ENCODE data around the gene CACNA2D3. TPM values are rescaled to one million over a fixed set of nuclear protein-coding genes. Genes with fewer than 3 reads are reported as not detected.

The CACNA2D3 gene
- total RNA-seq, 1 experiment from 2014 or later = 0.91 TPM

DNA sequence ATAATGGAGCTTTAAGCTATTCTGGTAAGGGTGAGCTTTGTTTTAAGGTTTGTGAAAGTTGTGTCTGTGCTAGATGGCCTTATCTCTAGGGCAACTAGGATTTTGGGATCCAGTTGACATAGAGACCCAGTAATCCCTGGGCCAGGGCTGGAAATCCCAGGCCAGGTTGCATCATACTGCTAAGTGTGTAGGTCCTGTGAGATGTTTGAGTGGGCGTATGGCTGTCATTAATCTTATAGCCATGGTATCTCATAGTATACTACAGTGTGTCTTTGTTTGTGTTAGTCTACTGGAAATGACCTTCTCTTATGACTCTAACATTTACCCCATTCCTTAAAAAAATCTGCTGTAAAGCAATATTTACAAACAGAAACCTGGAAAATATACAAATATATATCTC is 151.4 kb downstream of the CACNA2D3 start:
- DNase-seq (ENCODE audit: low read depth) = no peak

DNA sequence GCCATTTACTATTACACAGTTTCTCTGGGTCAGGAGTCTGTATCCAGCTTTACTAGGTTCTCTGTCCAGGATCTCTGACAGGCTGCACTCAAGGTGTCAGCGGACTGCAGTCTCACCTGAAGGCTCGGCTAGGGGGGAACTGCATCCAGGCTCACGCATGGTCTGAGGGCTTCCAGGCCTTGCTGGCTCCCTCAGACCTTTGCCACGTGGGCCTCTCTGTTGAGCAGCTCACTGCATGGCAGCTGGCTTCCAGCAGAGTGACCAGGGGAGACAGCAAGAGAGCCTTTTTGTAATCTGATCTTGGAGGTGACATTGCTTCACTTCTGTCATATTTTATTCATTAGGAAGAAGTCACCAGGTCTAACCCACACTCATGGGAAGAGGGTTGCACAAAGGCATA is 152.3 kb downstream of the CACNA2D3 start:
- no peak for DNase-seq (ENCODE audit: low read depth)

- DNase-seq (ENCODE audit: low read depth) = peak; percentile 71
These were observed 156.7 kb downstream of the CACNA2D3 start for GRCh38 chr3:54279005-54279583.

GRCh38 chr3:54283470-54283869 is 161.1 kb downstream of the CACNA2D3 start:
- peak; percentile 15 for DNase-seq (ENCODE audit: low read depth)

DNA sequence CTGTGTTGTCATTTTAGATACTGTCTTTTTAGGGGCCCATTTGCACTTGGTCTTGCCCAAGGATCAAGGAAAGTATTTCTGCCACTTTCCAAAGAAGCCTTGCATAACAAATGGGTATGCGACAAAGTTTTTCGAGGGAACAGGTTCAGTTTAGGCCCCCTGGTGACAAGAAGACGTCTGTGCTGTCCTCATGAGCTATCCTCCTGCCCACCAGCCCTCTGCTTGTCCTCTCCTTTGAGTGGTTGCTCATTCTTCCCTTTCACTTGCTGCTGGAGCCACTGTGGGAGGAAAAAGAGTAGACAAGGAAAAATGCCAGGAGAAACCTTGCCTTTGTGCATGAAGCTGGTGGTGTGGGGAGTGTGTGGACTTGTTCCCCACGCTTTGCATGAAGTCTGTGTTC is 171.9 kb downstream of the CACNA2D3 start:
- no peak for DNase-seq (ENCODE audit: low read depth)

- DNase-seq (ENCODE audit: low read depth) = no peak
These were observed 174.2 kb downstream of the CACNA2D3 start for GRCh38 chr3:54296531-54296930.

GRCh38 chr3:54299169-54299935 is 177.0 kb downstream of the CACNA2D3 start:
- DNase-seq (ENCODE audit: low read depth) = no peak

GRCh38 chr3:54303517-54304375 is 181.4 kb downstream of the CACNA2D3 start:
- no peak for DNase-seq (ENCODE audit: low read depth)

DNA sequence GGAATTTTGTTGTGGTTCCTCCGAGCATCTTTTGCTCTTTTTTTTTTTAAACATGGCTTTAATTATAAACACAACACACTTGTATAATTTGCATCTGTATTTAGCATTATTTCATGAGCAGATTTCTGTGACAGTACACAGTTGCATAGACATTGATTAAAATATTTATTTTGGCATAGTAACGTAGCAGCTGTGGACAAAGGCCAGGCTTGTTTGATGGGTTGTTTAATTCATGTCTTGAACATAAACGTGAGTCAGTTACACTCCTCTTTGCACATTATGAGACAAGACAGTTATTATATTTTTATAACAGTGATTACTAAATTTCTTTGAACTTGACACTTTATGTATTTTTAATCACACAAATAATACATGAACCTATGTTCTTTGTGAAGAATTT is 182.5 kb downstream of the CACNA2D3 start:
- DNase-seq (ENCODE audit: low read depth) = no peak

DNA sequence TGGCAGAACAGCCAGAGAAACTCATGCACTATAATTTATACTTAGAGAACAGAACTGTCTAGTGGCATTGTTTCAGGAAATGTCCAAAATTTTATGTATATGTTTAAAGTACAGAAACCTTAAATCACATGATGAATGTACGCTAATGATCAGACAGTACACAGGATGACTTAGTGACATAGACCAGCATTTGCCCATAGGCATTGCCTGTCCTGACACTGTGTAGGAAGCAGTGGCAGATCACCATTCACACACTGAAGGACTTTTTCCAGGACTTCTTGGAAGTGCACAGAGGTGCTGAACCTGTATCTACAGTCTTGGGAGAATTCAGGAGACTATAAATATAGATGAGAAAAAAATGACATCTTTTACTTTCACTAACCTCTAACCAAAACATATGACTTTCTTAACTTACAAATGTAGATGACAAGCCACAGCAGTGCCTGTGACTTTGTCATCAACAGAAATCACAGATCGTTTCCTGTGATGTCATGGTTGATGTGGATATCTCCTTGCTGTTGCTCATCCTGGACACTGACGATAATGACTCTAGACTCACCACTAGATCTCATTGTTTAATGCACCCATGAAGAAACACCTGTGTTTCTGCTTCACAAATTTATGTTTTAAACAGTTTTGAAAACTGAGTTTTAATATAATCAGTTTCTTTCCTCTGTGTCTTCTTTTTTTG is 183.2 kb downstream of the CACNA2D3 start:
- no peak for DNase-seq (ENCODE audit: low read depth)

DNA sequence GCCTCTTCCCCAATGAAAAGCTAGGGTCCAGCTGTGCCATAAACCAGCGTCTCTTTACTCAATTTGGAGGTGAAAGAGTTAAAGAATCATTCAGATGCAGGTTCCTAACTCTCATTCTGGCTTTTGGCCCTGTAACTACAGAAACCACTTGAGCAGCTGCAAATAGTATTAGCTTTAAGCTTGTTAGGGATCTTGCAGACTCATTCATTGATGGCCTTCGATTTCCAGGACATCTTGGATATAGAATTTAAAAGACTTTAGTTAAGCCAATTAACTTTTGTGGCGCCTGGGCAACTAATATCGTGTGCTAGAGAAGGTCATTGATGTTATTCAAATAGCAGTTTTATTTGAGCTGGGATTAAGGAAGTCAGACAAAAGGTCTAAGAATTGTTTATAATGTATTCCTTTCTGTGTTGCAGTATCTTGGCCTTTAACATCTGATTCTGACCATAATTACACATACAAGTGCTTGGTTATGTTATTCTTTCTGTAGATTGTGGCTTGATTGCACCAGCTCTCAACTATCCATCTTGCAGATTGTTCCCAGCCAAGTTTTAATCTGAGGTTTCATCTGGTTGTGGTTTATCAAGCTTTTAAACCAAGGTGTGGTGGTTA is 185.3 kb downstream of the CACNA2D3 start:
- peak; percentile 21 for DNase-seq (ENCODE audit: low read depth)

DNA sequence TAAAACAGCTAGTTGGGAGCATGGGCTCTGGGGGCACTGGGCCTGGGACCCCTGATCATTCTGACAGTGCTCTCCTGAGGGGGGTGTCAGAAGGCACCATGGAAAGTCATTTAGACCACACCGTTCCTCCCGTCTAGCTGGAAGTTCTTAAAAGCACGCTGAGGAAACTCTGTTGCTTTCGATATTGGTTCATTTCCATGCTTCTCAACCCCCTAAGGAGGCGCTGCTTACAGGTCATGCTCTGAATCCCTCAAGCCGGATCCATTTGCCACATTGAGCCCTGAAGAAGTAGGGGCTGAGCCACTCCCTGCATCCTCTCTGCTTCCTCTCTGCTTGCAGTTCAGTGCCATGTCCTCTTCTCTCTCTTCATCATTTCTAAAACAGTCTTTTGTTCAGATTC is 187.2 kb downstream of the CACNA2D3 start:
- DNase-seq (ENCODE audit: low read depth) = no peak

DNA sequence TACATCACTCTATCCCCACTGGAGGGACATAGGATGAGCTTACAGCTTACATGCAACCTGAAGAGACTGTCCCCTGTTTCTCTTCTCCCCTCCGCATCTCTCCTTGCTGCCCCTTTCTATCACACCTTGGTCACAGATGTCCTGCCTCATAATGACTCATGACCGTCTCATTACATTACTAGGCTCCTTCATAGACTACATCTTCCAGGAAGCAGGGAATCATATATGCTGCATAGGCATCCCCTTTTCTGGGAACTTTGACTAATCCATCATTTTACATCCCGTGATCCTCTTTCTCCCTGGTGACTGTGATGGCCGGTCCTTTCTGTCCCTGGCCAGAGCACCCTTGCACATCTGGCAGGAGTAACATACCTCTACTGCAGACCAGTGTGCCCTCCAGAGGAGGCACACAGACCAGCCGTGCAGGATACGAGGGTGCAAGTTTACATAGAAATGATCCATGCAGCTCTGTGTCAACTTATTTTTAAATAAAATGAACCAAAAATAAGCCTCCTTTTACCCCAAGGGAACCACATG is 188.9 kb downstream of the CACNA2D3 start:
- DNase-seq (ENCODE audit: low read depth) = no peak

- DNase-seq (ENCODE audit: low read depth) = no peak
These were observed 190.0 kb downstream of the CACNA2D3 start for GRCh38 chr3:54312156-54312899.

DNA sequence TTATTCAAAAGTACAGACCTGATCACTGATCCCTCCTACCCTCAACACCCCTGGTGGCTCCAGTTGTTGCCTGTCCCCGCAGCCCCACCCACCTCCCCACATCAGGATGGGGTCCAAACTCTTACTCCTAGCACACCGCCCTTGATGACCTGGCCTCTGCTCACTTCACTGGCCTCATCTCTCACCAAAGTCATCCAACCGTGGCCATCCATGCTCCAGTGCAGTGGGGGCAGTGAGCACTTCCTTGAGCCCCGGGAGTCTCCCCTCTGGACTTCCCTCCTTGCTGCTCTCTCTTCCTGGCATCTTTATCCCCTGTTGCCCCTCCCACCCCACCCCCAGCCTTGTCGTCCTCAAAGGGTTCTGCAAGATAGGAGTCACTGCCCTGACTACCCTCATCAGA is 191.1 kb downstream of the CACNA2D3 start:
- DNase-seq (ENCODE audit: low read depth) = no peak

DNA sequence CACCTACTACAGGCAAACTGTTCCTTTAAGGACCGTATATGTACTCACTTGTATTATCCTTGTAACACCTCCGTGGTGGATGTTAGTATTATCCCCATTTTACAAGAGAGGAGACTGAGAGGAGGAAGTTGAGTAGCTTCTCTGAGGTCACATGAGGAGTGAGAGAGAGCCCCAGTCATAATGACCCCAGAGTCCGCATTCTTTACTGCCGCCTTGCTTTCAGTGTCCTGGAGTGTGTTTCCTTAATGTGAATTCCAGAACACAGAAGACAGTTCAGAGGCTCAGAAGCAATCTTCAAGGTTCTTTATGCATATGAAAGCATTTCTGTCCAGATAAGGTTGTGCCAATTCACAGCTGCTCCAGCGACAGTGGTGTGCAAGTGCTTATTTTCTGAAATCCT is 199.2 kb downstream of the CACNA2D3 start:
- no peak for DNase-seq (ENCODE audit: low read depth)

DNA sequence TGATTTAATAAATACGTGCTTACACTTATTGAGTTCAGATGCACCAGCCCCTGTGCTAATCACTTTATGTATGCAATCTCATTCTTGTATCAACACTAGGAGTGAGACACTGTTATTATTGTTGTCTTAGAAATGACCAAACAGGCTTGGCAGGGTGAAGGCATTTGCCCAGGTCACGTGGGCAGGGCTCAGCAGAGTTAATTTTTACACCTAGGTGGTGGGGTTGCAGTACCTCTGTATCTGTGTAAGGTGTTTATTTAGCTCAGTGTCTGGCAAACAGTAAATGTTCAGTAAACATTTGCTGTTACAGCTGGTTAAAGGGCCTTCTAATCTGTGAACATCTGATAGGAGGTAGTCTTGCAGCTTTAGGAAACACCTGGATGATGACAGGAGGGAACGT is 200.0 kb downstream of the CACNA2D3 start:
- no peak for DNase-seq (ENCODE audit: low read depth)

- DNase-seq (ENCODE audit: low read depth) = no peak
These were observed 201.8 kb downstream of the CACNA2D3 start for GRCh38 chr3:54324103-54324502.

- DNase-seq (ENCODE audit: low read depth) = no peak
These were observed 204.6 kb downstream of the CACNA2D3 start for GRCh38 chr3:54326951-54327350.

GRCh38 chr3:54331341-54331740 is 209.0 kb downstream of the CACNA2D3 start:
- no peak for DNase-seq (ENCODE audit: low read depth)

DNA sequence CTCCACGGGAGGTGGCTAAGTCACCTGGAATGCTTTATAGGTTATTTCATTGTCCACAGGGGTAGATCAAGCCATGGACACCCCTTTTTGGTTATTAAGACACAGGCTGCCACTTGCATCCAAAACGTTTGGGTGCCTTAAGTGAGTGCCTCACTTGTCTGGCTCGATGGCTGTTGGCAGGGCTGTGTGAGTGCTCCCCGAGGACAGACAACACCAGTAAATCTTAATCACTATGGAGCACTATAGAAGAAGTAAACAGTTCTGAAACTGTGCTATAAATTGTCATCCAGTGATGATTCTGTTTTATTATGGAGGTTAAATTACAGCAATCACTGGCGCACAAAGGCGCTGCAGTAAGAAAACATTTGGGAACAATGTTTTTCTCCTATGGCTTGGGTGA is 215.5 kb downstream of the CACNA2D3 start:
- DNase-seq (ENCODE audit: low read depth) = no peak
